ENCODE results near the gene ATP11B.

Gene ATP11B

GRCh38 chr3:182964179-182964578 lies 170.9 kb downstream of the ATP11B start:
- no peak for DNase-seq

- no peak for DNase-seq
Measured at GRCh38 chr3:182965861-182966366, 172.6 kb downstream of the ATP11B start.

GRCh38 chr3:182967218-182968204 lies 174.2 kb downstream of the ATP11B start:
- DNase-seq = no peak

- DNase-seq = no peak
Measured at GRCh38 chr3:182969277-182969676, 176.0 kb downstream of the ATP11B start.

- no peak for DNase-seq
Measured at GRCh38 chr3:182969853-182970252, 176.5 kb downstream of the ATP11B start.

- no peak for DNase-seq
Measured at GRCh38 chr3:182970811-182971418, 177.6 kb downstream of the ATP11B start.
